NCI-H226 (cell line): ENCODE results near the gene EID2B.

Experiments used
- DNase-seq: peaks from one replicate; pipeline ENCODE4 v3.0.0-alpha.2; 2015

Gene EID2B

GRCh38 chr19:39532233-39533002 lies at the start of gene EID2B:
Gene EID2B (minus strand): TSS chr19:39532852. CDS start chr19:39532802, 50 bp downstream.
- peak; percentile 81 for DNase-seq

- DNase-seq: no peak
These were observed 49.8 kb upstream of the EID2B start for GRCh38 chr19:39582442-39582841.

GRCh38 chr19:39568604-39569003 lies 36.0 kb upstream of the EID2B start:
- DNase-seq: no peak

- no peak for DNase-seq
These were observed 33.4 kb upstream of the EID2B start for GRCh38 chr19:39566064-39566463.

GRCh38 chr19:39563408-39563807 lies 30.8 kb upstream of the EID2B start:
- DNase-seq: no peak

- DNase-seq: no peak
These were observed 26.0 kb upstream of the EID2B start for GRCh38 chr19:39558624-39559117.

- DNase-seq: no peak
These were observed 25.4 kb upstream of the EID2B start for GRCh38 chr19:39557811-39558623.

GRCh38 chr19:39555883-39556282 lies 23.2 kb upstream of the EID2B start:
- DNase-seq: no peak

- DNase-seq: no peak
These were observed 22.2 kb upstream of the EID2B start for GRCh38 chr19:39554701-39555311.

- DNase-seq: no peak
These were observed 20.5 kb upstream of the EID2B start for GRCh38 chr19:39553082-39553652.

GRCh38 chr19:39550197-39550596 lies 17.5 kb upstream of the EID2B start:
- no peak for DNase-seq

- no peak for DNase-seq
These were observed 13.9 kb upstream of the EID2B start for GRCh38 chr19:39546599-39546998.

- DNase-seq: no peak
These were observed 12.3 kb upstream of the EID2B start for GRCh38 chr19:39544911-39545310.

- peak; percentile 59 for DNase-seq
These were observed 11.7 kb upstream of the EID2B start for GRCh38 chr19:39544226-39544903.

GRCh38 chr19:39543477-39543857 lies 10.8 kb upstream of the EID2B start:
- DNase-seq: no peak

GRCh38 chr19:39542206-39542605 lies 9.6 kb upstream of the EID2B start:
- no peak for DNase-seq

- no peak for DNase-seq
These were observed 7.7 kb upstream of the EID2B start for GRCh38 chr19:39540333-39540673.

GRCh38 chr19:39539518-39540332 lies 7.1 kb upstream of the EID2B start, which contains the start of gene EID2:
Gene EID2 (minus strand): TSS chr19:39540161. CDS start chr19:39540079, 82 bp downstream.
- DNase-seq: peak; percentile 82

- DNase-seq: peak; percentile 52
These were observed 6.5 kb upstream of the EID2B start for GRCh38 chr19:39539165-39539517.

GRCh38 chr19:39533791-39534190 lies 1.1 kb upstream of the EID2B start:
- no peak for DNase-seq

- DNase-seq: no peak
These were observed 406 bp upstream of the EID2B start for GRCh38 chr19:39533003-39533512.

GRCh38 chr19:39531834-39532232 lies 819 bp downstream of the EID2B start:
- no peak for DNase-seq
